ENCODE results near the gene LRRC4C. TPM values are rescaled to one million over a fixed set of nuclear protein-coding genes. Genes with fewer than 3 reads are reported as not detected.

LRRC4C gene
- total and polyA plus RNA-seq, 12 donors: 0.15 to 0.93 (median 0.40) TPM

GRCh38 chr11:40119661-40120060 lies 1339.8 kb downstream of the LRRC4C start:
- intact Hi-C loops (cut with DNase I): no loop called here
- H3K4me1 ChIP-seq: no peaks in the 10 kb centered on the region
- DNase-seq (no peak), ATAC-seq (no peak)
- no peaks in the 10 kb centered on the region for H3K27me3 ChIP-seq
- H3K36me3 ChIP-seq: no peaks in the 10 kb centered on the region
- peaks cover 0 to 17% (median 11%) of the 10 kb centered on the region in 11 donors for H3K9me3 ChIP-seq
- H3K27ac ChIP-seq: no peak overlapping the region
- TF ChIP-seq CTCF (IDR thresholded peaks at IDR 0.05): no peak
- H3K4me3 ChIP-seq: no peak overlapping the region
- 65 to 70% methylated on average over 1 of the region's 1 CpG for WGBS, 2 donors

GRCh38 chr11:40118780-40119179 lies 1340.7 kb downstream of the LRRC4C start:
- no peak for ATAC-seq
- no peak for DNase-seq
- WGBS, 2 donors: 52 to 67% methylated on average over 2 of the region's 2 CpGs
- Histone ChIP-seq H3K27me3 (no peaks in the 10 kb centered on the region), H3K4me1 (no peaks in the 10 kb centered on the region), H3K27ac (no peak overlapping the region), H3K9me3 (peaks cover 0 to 9% (median 5%) of the 10 kb centered on the region in 11 donors), H3K36me3 (no peaks in the 10 kb centered on the region), H3K4me3 (no peak overlapping the region)
- TF ChIP-seq CTCF (IDR thresholded peaks at IDR 0.05): no peak
- intact Hi-C loops (cut with DNase I): no loop called here

- intact Hi-C loops (cut with DNase I): no loop called here
- no peak for ATAC-seq
- H3K4me1 ChIP-seq: no peaks in the 10 kb centered on the region
- no peaks in the 10 kb centered on the region for H3K36me3 ChIP-seq
- H3K4me3 ChIP-seq: no peak overlapping the region
- H3K9me3 ChIP-seq: peaks cover 0 to 4% (median 0%) of the 10 kb centered on the region in 11 donors
- 66 to 84% methylated on average over 1 of the region's 1 CpG for WGBS, 2 donors
- H3K27ac ChIP-seq: no peak overlapping the region
- TF ChIP-seq CTCF (IDR thresholded peaks at IDR 0.05): no peak
- no peaks in the 10 kb centered on the region for H3K27me3 ChIP-seq
- no peak for DNase-seq
Observed at GRCh38 chr11:40118026-40118425, 1341.4 kb downstream of the LRRC4C start.

GRCh38 chr11:40104941-40105550 lies 1354.4 kb downstream of the LRRC4C start:
- H3K4me1 ChIP-seq: no peaks in the 10 kb centered on the region
- intact Hi-C loops (cut with DNase I): no loop called here
- H3K27me3 ChIP-seq: no peaks in the 10 kb centered on the region
- no peaks in the 10 kb centered on the region for H3K36me3 ChIP-seq
- DNase-seq (no peak), ATAC-seq (no peak)
- TF ChIP-seq CTCF (IDR thresholded peaks at IDR 0.05): no peak
- no peak overlapping the region for H3K4me3 ChIP-seq
- WGBS, 2 donors: 68% methylated on average over 5 of the region's 5 CpGs
- H3K9me3 ChIP-seq: peaks cover 0 to 13% (median 0%) of the 10 kb centered on the region in 11 donors
- H3K27ac ChIP-seq: no peak overlapping the region
